WI38 (cell line): Measurements from ENCODE around the gene DNAH1.

ENCODE experiments used
- H3K4me3 ChIP-seq: 2 replicates; pipeline ENCODE4 v1.5.1; 2011; ENCODE audit warnings: low read depth, mild to moderate bottlenecking, control low read depth, low read length
- CTCF ChIP-seq: IDR thresholded peaks from 2 replicates; pipeline ENCODE4 v1.5.1; 2012; ENCODE audit warnings: low read depth, mild to moderate bottlenecking, control low read depth, low read length

The DNAH1 gene

GRCh38 chr3:52432691-52433141 is 116.6 kb downstream of the DNAH1 start:
- TF ChIP-seq CTCF, result no peak
- no peak overlapping the region for H3K4me3 ChIP-seq

GRCh38 chr3:52433328-52433995 is 117.3 kb downstream of the DNAH1 start:
- TF ChIP-seq CTCF, result no peak
- H3K4me3 ChIP-seq, result no peak overlapping the region

- TF ChIP-seq CTCF, result no peak
- H3K4me3 ChIP-seq, result no peak overlapping the region
These were observed 117.9 kb downstream of the DNAH1 start for GRCh38 chr3:52433996-52434479.

- no peak for TF ChIP-seq CTCF
- H3K4me3 ChIP-seq, result no peak overlapping the region
These were observed 118.5 kb downstream of the DNAH1 start for GRCh38 chr3:52434491-52435115.

GRCh38 chr3:52435246-52436101 is 119.4 kb downstream of the DNAH1 start:
- TF ChIP-seq CTCF, result no peak
- no peak overlapping the region for H3K4me3 ChIP-seq

- no peak for TF ChIP-seq CTCF
- no peak overlapping the region for H3K4me3 ChIP-seq
These were observed 120.5 kb downstream of the DNAH1 start for GRCh38 chr3:52436500-52437149.
